ENCODE data around the gene CORO2B. TPM values are rescaled to one million over a fixed set of nuclear protein-coding genes. Genes with fewer than 3 reads are reported as not detected.

CORO2B gene
- total and polyA plus RNA-seq, 2 of the 13 experiments (the other 11 are each of a cell fraction or from before 2014, with no cell fraction given): 0.35 to 0.63 TPM

- Histone ChIP-seq H3K9ac (ENCODE audit: insufficient read depth, low read depth, low read length) (no peak overlapping the region), H3K4me2 (ENCODE audit: low read depth, low read length) (no peak overlapping the region), H2AFZ (ENCODE audit: low read length) (no peak overlapping the region), H3K27me3 (ENCODE audit: control insufficient read depth in 1 of 2, insufficient read depth in 2 of 2, low read length in 2 of 2) (no peaks in the 10 kb centered on the region), H3K36me3 (replicated peaks in 1 of 2; ENCODE audit: control insufficient read depth in 1 of 2, insufficient read depth in 2 of 2, low read length in 2 of 2) (no peaks in the 10 kb centered on the region), H3K9me3 (ENCODE audit: low read length) (no peaks in the 10 kb centered on the region), H3K27ac (ENCODE audit: extremely low read length, insufficient read depth, low read length) (no peak overlapping the region), H3K4me1 (ENCODE audit: insufficient read depth, low read length) (no peaks in the 10 kb centered on the region), H4K20me1 (ENCODE audit: insufficient read depth, low read length) (no peaks in the 10 kb centered on the region), H3K4me3 (replicated peaks in 1 of 3; ENCODE audit: insufficient read depth in 1 of 3, low read depth in 2 of 3, low read length in 3 of 3) (no peak overlapping the region), H3K79me2 (ENCODE audit: insufficient read depth, low read length) (no peaks in the 10 kb centered on the region)
- BruUV-seq (replicated peaks): no TSS peak
- ChIA-PET POLR2A (no interaction called here), CTCF (ENCODE audit: low intra/inter-chr PET ratio, low total read pairs) (no interaction called here)
- FAIRE-seq (no peak), ATAC-seq (no peak), DNase-seq (ENCODE audit: low spot score) (peak; percentile 32)
- 24% methylated on average over 8 of the region's 8 CpGs for WGBS (ENCODE audit: low lambda C conversion rate)
- in situ Hi-C loops (cut with HindIII; ENCODE audit: extremely low pct_ligation_motif_present, low pct_unique_long_range_greater_than_20kb) (no loop called here), intact Hi-C loops (cut with micrococcal nuclease; ENCODE audit: unreplicated experiment) (no loop called here)
- no peak for TF ChIP-seq ZC3H4 (CRISPR knock-in tag; IDR thresholded peaks at IDR 0.05; ENCODE audit: borderline replicate concordance)
- TF ChIP-seq FOSL2 (CRISPR knock-in tag; IDR thresholded peaks at IDR 0.05): peak; percentile 37; the same call in 1 of the 2 replicates
Observed at GRCh38 chr15:68543165-68544008, 35.4 kb upstream of the CORO2B start.

GRCh38 chr15:68546318-68546717 lies 32.5 kb upstream of the CORO2B start:
- no peak overlapping the region for H3K4me2 ChIP-seq (ENCODE audit: low read depth, low read length)
- 29% methylated on average over 1 of the region's 2 CpGs for WGBS (ENCODE audit: low lambda C conversion rate)
- in situ Hi-C loops (cut with HindIII; ENCODE audit: extremely low pct_ligation_motif_present, low pct_unique_long_range_greater_than_20kb): no loop called here
- ChIA-PET CTCF (ENCODE audit: low intra/inter-chr PET ratio, low total read pairs) (no interaction called here), POLR2A (no interaction called here)
- H3K27me3 ChIP-seq (ENCODE audit: control insufficient read depth in 1 of 2, insufficient read depth in 2 of 2, low read length in 2 of 2): no peaks in the 10 kb centered on the region
- no peaks in the 10 kb centered on the region for H3K36me3 ChIP-seq (replicated peaks in 1 of 2; ENCODE audit: control insufficient read depth in 1 of 2, insufficient read depth in 2 of 2, low read length in 2 of 2)
- ATAC-seq: no peak
- intact Hi-C loops (cut with micrococcal nuclease; ENCODE audit: unreplicated experiment): no loop called here
- H3K27ac ChIP-seq (ENCODE audit: extremely low read length, insufficient read depth, low read length): no peak overlapping the region
- H3K79me2 ChIP-seq (ENCODE audit: insufficient read depth, low read length): no peaks in the 10 kb centered on the region
- no peaks in the 10 kb centered on the region for H3K4me1 ChIP-seq (ENCODE audit: insufficient read depth, low read length)
- no peak for FAIRE-seq
- no peaks in the 10 kb centered on the region for H3K9me3 ChIP-seq (ENCODE audit: low read length)
- no peaks in the 10 kb centered on the region for H4K20me1 ChIP-seq (ENCODE audit: insufficient read depth, low read length)
- no peak overlapping the region for H2AFZ ChIP-seq (ENCODE audit: low read length)
- BruUV-seq (replicated peaks): no TSS peak
- DNase-seq (ENCODE audit: low spot score): no peak
- no peak overlapping the region for H3K9ac ChIP-seq (ENCODE audit: insufficient read depth, low read depth, low read length)
- H3K4me3 ChIP-seq (replicated peaks in 1 of 3; ENCODE audit: insufficient read depth in 1 of 3, low read depth in 2 of 3, low read length in 3 of 3): no peak overlapping the region
- no peak for TF ChIP-seq TIGD3 (CRISPR knock-in tag; IDR thresholded peaks at IDR 0.05; ENCODE audit: borderline replicate concordance)
- no peak for TF ChIP-seq ZBTB40 (IDR thresholded peaks at IDR 0.05)
- TF ChIP-seq ZBTB40 (CRISPR knock-in tag; IDR thresholded peaks at IDR 0.05): no peak
- no peak for TF ChIP-seq CREB3 (CRISPR knock-in tag; IDR thresholded peaks at IDR 0.05)

Measured in HepG2 (cell line).